Measurements from ENCODE around the gene ANKDD1B.

DNA sequence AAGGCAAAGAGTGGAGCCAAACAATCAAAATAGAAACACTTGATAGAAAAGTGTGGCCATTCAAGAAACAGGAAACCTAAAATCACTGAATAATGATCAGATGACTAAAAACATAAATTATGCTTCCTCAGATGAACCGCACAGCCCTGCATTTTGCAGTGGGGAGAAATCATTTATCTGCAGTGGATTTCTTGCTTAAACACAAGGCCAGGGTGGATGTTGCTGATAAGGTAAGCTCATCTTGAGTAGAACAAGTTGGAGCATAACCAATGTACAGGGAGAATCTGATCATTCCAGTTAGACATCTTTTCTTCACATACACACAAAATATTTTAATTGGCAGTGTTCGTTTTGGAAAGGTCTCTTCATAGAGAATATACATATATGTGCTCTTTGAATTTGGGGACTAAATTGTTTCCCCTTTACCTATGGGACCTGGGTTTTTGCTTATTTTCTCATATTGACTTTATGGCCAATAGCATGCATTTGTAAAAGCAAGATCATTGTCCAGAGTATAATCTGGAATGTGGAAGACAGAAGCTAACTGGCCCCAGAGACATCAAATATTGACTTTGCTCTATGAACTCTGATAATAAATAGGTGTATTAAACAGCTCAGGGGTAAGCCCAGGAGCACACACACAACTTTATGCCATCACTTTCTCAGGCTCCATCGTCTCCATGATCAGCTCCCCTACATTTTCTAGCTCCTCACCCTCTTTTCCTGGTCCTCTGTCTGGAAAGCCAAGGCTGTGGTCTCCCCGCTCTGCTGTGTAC is 9.1 kb downstream of the ANKDD1B start:
- TF ChIP-seq, protein P1, sequence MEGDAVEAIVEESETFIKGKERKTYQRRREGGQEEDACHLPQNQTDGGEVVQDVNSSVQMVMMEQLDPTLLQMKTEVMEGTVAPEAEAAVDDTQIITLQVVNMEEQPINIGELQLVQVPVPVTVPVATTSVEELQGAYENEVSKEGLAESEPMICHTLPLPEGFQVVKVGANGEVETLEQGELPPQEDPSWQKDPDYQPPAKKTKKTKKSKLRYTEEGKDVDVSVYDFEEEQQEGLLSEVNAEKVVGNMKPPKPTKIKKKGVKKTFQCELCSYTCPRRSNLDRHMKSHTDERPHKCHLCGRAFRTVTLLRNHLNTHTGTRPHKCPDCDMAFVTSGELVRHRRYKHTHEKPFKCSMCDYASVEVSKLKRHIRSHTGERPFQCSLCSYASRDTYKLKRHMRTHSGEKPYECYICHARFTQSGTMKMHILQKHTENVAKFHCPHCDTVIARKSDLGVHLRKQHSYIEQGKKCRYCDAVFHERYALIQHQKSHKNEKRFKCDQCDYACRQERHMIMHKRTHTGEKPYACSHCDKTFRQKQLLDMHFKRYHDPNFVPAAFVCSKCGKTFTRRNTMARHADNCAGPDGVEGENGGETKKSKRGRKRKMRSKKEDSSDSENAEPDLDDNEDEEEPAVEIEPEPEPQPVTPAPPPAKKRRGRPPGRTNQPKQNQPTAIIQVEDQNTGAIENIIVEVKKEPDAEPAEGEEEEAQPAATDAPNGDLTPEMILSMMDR (IDR thresholded peaks at IDR 0.05): no peak
- TF ChIP-seq, protein P2, sequence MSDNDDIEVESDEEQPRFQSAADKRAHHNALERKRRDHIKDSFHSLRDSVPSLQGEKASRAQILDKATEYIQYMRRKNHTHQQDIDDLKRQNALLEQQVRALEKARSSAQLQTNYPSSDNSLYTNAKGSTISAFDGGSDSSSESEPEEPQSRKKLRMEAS (IDR thresholded peaks at IDR 0.05): no peak
- TF ChIP-seq, protein P3, sequence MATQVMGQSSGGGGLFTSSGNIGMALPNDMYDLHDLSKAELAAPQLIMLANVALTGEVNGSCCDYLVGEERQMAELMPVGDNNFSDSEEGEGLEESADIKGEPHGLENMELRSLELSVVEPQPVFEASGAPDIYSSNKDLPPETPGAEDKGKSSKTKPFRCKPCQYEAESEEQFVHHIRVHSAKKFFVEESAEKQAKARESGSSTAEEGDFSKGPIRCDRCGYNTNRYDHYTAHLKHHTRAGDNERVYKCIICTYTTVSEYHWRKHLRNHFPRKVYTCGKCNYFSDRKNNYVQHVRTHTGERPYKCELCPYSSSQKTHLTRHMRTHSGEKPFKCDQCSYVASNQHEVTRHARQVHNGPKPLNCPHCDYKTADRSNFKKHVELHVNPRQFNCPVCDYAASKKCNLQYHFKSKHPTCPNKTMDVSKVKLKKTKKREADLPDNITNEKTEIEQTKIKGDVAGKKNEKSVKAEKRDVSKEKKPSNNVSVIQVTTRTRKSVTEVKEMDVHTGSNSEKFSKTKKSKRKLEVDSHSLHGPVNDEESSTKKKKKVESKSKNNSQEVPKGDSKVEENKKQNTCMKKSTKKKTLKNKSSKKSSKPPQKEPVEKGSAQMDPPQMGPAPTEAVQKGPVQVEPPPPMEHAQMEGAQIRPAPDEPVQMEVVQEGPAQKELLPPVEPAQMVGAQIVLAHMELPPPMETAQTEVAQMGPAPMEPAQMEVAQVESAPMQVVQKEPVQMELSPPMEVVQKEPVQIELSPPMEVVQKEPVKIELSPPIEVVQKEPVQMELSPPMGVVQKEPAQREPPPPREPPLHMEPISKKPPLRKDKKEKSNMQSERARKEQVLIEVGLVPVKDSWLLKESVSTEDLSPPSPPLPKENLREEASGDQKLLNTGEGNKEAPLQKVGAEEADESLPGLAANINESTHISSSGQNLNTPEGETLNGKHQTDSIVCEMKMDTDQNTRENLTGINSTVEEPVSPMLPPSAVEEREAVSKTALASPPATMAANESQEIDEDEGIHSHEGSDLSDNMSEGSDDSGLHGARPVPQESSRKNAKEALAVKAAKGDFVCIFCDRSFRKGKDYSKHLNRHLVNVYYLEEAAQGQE (IDR thresholded peaks at IDR 0.05): no peak
- TF ChIP-seq POLR2A (IDR thresholded peaks at IDR 0.05; ENCODE audit: low read length) (no peak), RFX5 (IDR thresholded peaks at IDR 0.05) (no peak)
